PC-3 (cell line): ENCODE data around the gene KCNQ1. TPM values are rescaled to one million over a fixed set of nuclear protein-coding genes. Genes with fewer than 3 reads are reported as not detected.
A peak's percentile ranks its signal among the peaks of the same experiment; 100 is the strongest.

Experiments
- ATAC-seq: fragments of 200-7000 bp; cut with Tn5 transposase; 2 replicates; pipeline ENCODE4 v1.9.1; 2020; ENCODE audit warnings: mild to moderate bottlenecking, moderate library complexity
- BruUV-seq: library from RNA; stranded (reverse); fragments of 400-500 nt; replicated peaks from 2 replicates; lab custom pipeline; 2021; lab: Mats Ljungman, UMichigan
- CTCF ChIA-PET: fragments of 300-600 bp; sonication (Branson Sonifier 250); formaldehyde crosslinking; loops from one replicate; lab custom pipeline; 2022; ENCODE audit warnings: antibody characterized with exemption; lab: Charles Lee
- POLR2A ChIA-PET: fragments of 300-600 bp; sonication (Branson Sonifier 250); formaldehyde crosslinking; loops from one replicate; lab custom pipeline; 2022; ENCODE audit warnings: antibody characterized with exemption; ENCODE audit not compliant: unreplicated experiment; lab: Charles Lee
- DNase-seq: peaks from one replicate; pipeline ENCODE4 v3.0.0-alpha.2; 2015
- H2AFZ ChIP-seq: fragments of 300-600 bp; sonication (generic); 2 replicates; pipeline ENCODE4 v1.6.0; 2016; ENCODE audit warnings: antibody characterized with exemption, low read length
- H3F3A ChIP-seq: fragments of 300-600 bp; sonication (generic); one replicate; pipeline ENCODE4 v1.6.0; 2017; ENCODE audit warnings: antibody characterized with exemption, low read length, control low read depth, mild to moderate bottlenecking; ENCODE audit not compliant: unreplicated experiment
- H3K27ac ChIP-seq: fragments of 300-600 bp; sonication (generic); 2 replicates; pipeline ENCODE4 v1.5.1; 2016; ENCODE audit warnings: mild to moderate bottlenecking, low read length
- H3K27me3 ChIP-seq: fragments of 300-600 bp; sonication (generic); 2 replicates; pipeline ENCODE4 v1.6.1; 2016; ENCODE audit warnings: low read length, mixed read lengths
- H3K36me3 ChIP-seq: fragments of 300-600 bp; sonication (generic); 2 replicates; pipeline ENCODE4 v1.6.1; 2016; ENCODE audit warnings: low read depth, mixed run types, low read length, mixed read lengths
- H3K4me1 ChIP-seq: fragments of 300-600 bp; sonication (generic); 2 replicates; pipeline ENCODE4 v1.5.1; 2016; ENCODE audit warnings: low read length; ENCODE audit not compliant: insufficient read depth
- H3K4me2 ChIP-seq: fragments of 300-600 bp; sonication (generic); 2 replicates; pipeline ENCODE4 v1.6.0; 2016; ENCODE audit warnings: low read length
- H3K4me3 ChIP-seq: fragments of 300-600 bp; sonication (generic); 2 replicates; pipeline ENCODE4 v1.5.1; 2016; ENCODE audit warnings: mild to moderate bottlenecking, low read length, mixed read lengths
- H3K79me2 ChIP-seq: fragments of 300-600 bp; sonication (generic); 2 replicates; pipeline ENCODE4 v1.6.1; 2017; ENCODE audit warnings: low read length, mixed read lengths
- H3K9ac ChIP-seq: fragments of 300-600 bp; sonication (generic); 2 replicates; pipeline ENCODE4 v1.6.0; 2016; ENCODE audit warnings: mild to moderate bottlenecking, low read length
- H3K9me2 ChIP-seq: fragments of 300-600 bp; sonication (generic); replicated peaks from 2 replicates; pipeline ENCODE4 v1.6.1; 2016; ENCODE audit warnings: mixed run types, low read length, mixed read lengths
- H3K9me3 ChIP-seq: fragments of 300-600 bp; sonication (generic); 2 replicates; pipeline ENCODE4 v1.6.1; 2016; ENCODE audit warnings: low read length, mixed read lengths
- H4K20me1 ChIP-seq: fragments of 300-600 bp; sonication (generic); 2 replicates; pipeline ENCODE4 v1.6.1; 2016; ENCODE audit warnings: low read length, mixed read lengths
- CTCF ChIP-seq: fragments of 300-600 bp; sonication (generic); conservative IDR thresholded peaks from 2 replicates; pipeline ENCODE4 v1.5.1; 2017; ENCODE audit warnings: antibody characterized with exemption, low read depth, mild to moderate bottlenecking, low read length
- EZH2 ChIP-seq: fragments of 300-600 bp; sonication (generic); IDR thresholded peaks from one replicate; pipeline ENCODE4 v1.6.1; 2017; ENCODE audit warnings: antibody characterized with exemption, mild to moderate bottlenecking, low read length; ENCODE audit not compliant: unreplicated experiment
- EZH2phosphoT487 ChIP-seq: fragments of 300-600 bp; sonication (generic); IDR thresholded peaks from 2 replicates; pipeline ENCODE4 v1.6.1; 2018; ENCODE audit warnings: mild to moderate bottlenecking, antibody characterized with exemption, low read length, borderline replicate concordance
- intact Hi-C: fragments of 100-400 bp; cut with micrococcal nuclease; formaldehyde crosslinking; loops from 2 replicates; pipeline ENCODE4 v1.9.0; 2023
- total RNA-seq: library from RNA; depleted of rRNA; stranded (reverse); fragments of >200 nt; gene quantifications from 2 replicates; pipeline ENCODE4 v1.2.3, GENCODE V29; 2014

Gene KCNQ1
- total RNA-seq, 1 experiment from 2014 or later = 0.40 TPM

GRCh38 chr11:2778630-2779498, 334.1 kb downstream of the KCNQ1 start:
- H3K27ac ChIP-seq = no peak overlapping the region
- no peaks in the 10 kb centered on the region for H3K79me2 ChIP-seq
- no peaks in the 10 kb centered on the region for H3K36me3 ChIP-seq
- intact Hi-C loops = no loop called here
- peaks cover 17% of the 10 kb centered on the region for H3K4me1 ChIP-seq
- no peaks in the 10 kb centered on the region for H3K9me3 ChIP-seq
- DNase-seq (peak; percentile 33), ATAC-seq (peak; percentile 65)
- no peak for TF ChIP-seq EZH2
- no peak for TF ChIP-seq CTCF
- TF ChIP-seq EZH2phosphoT487 = no peak
- H3K9me2 ChIP-seq = no peaks in the 10 kb centered on the region
- no TSS peak for BruUV-seq
- H4K20me1 ChIP-seq = no peaks in the 10 kb centered on the region
- H3K4me2 ChIP-seq = 0 out of 2 replicates have a peak overlapping the region, but pooled peaks have one; percentile 19
- H3F3A ChIP-seq = no peaks in the 10 kb centered on the region
- 0 out of 2 replicates have a peak overlapping the region, but pooled peaks have one; percentile 30 for H2AFZ ChIP-seq
- H3K9ac ChIP-seq = no peak overlapping the region
- no peak overlapping the region for H3K4me3 ChIP-seq
- POLR2A ChIA-PET = no interaction called here
- H3K27me3 ChIP-seq = no peaks in the 10 kb centered on the region
- CTCF ChIA-PET = no interaction called here

- Histone ChIP-seq H2AFZ (no peak overlapping the region), H3K9ac (no peak overlapping the region), H3K36me3 (no peaks in the 10 kb centered on the region), H3F3A (no peaks in the 10 kb centered on the region), H3K27ac (no peak overlapping the region), H3K9me3 (no peaks in the 10 kb centered on the region), H3K4me3 (no peak overlapping the region), H3K9me2 (no peaks in the 10 kb centered on the region), H3K27me3 (no peaks in the 10 kb centered on the region), H3K79me2 (no peaks in the 10 kb centered on the region), H4K20me1 (no peaks in the 10 kb centered on the region), H3K4me2 (no peak overlapping the region), H3K4me1 (peaks cover 17% of the 10 kb centered on the region)
- ATAC-seq (no peak), DNase-seq (no peak)
- intact Hi-C loops = no loop called here
- CTCF ChIA-PET = no interaction called here
- no TSS peak for BruUV-seq
- TF ChIP-seq EZH2 (no peak), CTCF (no peak), EZH2phosphoT487 (no peak)
- POLR2A ChIA-PET = no interaction called here
Measured at GRCh38 chr11:2779499-2779980, 334.7 kb downstream of the KCNQ1 start.
